SK-N-SH treated with all-trans-retinoic acid at 6 μM for 48 hours (cell line): Measurements from ENCODE around the gene TMEM132D.

Source experiments
- ATAC-seq: fragments of 200-7000 bp; cut with Tn5 transposase; 3 replicates; pipeline ENCODE4 v1.9.1; 2020; ENCODE audit warnings: mild to moderate bottlenecking, moderate library complexity
- ARNTL ChIP-seq: fragments of 450-650 bp; formaldehyde crosslinking; IDR thresholded peaks from 2 replicates; pipeline ENCODE4 v1.5.0; 2020; ENCODE audit warnings: low read depth, mild to moderate bottlenecking, moderate library complexity, borderline replicate concordance
- BACH2 ChIP-seq: fragments of 250-450 bp; sonication (Bioruptor Pico); IDR thresholded peaks from 2 replicates; pipeline ENCODE4 v1.9.0; 2021; ENCODE audit warnings: mild to moderate bottlenecking, borderline replicate concordance
- CSDC2 ChIP-seq: fragments of 250-450 bp; sonication (Bioruptor Pico); IDR thresholded peaks from 2 replicates; pipeline ENCODE4 v1.5.0; 2020; ENCODE audit warnings: mild to moderate bottlenecking, moderate library complexity
- ESRRG ChIP-seq: fragments of 250-450 bp; sonication (Bioruptor Pico); IDR thresholded peaks from 2 replicates; pipeline ENCODE4 v1.6.1; 2021; ENCODE audit warnings: mild to moderate bottlenecking
- GLIS3 ChIP-seq: fragments of 250-450 bp; sonication (Bioruptor Pico); IDR thresholded peaks from 2 replicates; pipeline ENCODE4 v1.5.0; 2020; ENCODE audit warnings: mild to moderate bottlenecking, moderate library complexity
- ISL1 ChIP-seq: fragments of 250-450 bp; sonication (Bioruptor Pico); IDR thresholded peaks from 2 replicates; pipeline ENCODE4 v2.1.2; 2022; ENCODE audit warnings: mild to moderate bottlenecking, moderate library complexity
- OSR1 ChIP-seq: fragments of 250-450 bp; sonication (Bioruptor Pico); IDR thresholded peaks from 2 replicates; pipeline ENCODE4 v1.8.0; 2022; ENCODE audit warnings: moderate library complexity, mild to moderate bottlenecking, inconsistent platforms
- PPARA ChIP-seq: fragments of 250-450 bp; sonication (Bioruptor Pico); IDR thresholded peaks from 2 replicates; pipeline ENCODE4 v1.5.0; 2020; ENCODE audit warnings: mild to moderate bottlenecking, borderline replicate concordance
- RARB ChIP-seq: fragments of 250-450 bp; sonication (Bioruptor Pico); IDR thresholded peaks from 2 replicates; pipeline ENCODE4 v1.8.0; 2021; ENCODE audit warnings: mild to moderate bottlenecking, moderate library complexity
- SNAI2 ChIP-seq: fragments of 250-450 bp; sonication (Bioruptor Pico); IDR thresholded peaks from 2 replicates; pipeline ENCODE4 v1.5.0; 2020; ENCODE audit warnings: mild to moderate bottlenecking, moderate library complexity
- TCF4 ChIP-seq: fragments of 250-450 bp; sonication (Bioruptor Pico); IDR thresholded peaks from 2 replicates; pipeline ENCODE4 v1.8.0; 2021; ENCODE audit warnings: mild to moderate bottlenecking, moderate library complexity, borderline replicate concordance
- TOX ChIP-seq: fragments of 250-450 bp; sonication (Bioruptor Pico); IDR thresholded peaks from 2 replicates; pipeline ENCODE4 v1.8.0; 2021; ENCODE audit warnings: mild to moderate bottlenecking, moderate library complexity, borderline replicate concordance
- ZC3H10 ChIP-seq: fragments of 250-450 bp; sonication (Bioruptor Pico); IDR thresholded peaks from 2 replicates; pipeline ENCODE4 v1.5.1; 2021; ENCODE audit warnings: mild to moderate bottlenecking, moderate library complexity
- ZFP3 ChIP-seq: fragments of 250-450 bp; sonication (Bioruptor Pico); IDR thresholded peaks from 2 replicates; pipeline ENCODE4 v1.5.0; 2020; ENCODE audit warnings: mild to moderate bottlenecking, moderate library complexity
- ZFP30 ChIP-seq: fragments of 450-650 bp; formaldehyde crosslinking; IDR thresholded peaks from 2 replicates; pipeline ENCODE4 v1.5.0; 2022; ENCODE audit warnings: mild to moderate bottlenecking, moderate library complexity
- ZNF565 ChIP-seq: fragments of 450-650 bp; formaldehyde crosslinking; conservative IDR thresholded peaks from 2 replicates; pipeline ENCODE4 v1.5.0; 2020; ENCODE audit warnings: low read depth, mild to moderate bottlenecking, moderate library complexity
- ZNF70 ChIP-seq: fragments of 450-650 bp; formaldehyde crosslinking; IDR thresholded peaks from 2 replicates; pipeline ENCODE4 v1.5.0; 2020; ENCODE audit warnings: mild to moderate bottlenecking, moderate library complexity
- ZNF8 ChIP-seq: fragments of 450-650 bp; formaldehyde crosslinking; IDR thresholded peaks from 2 replicates; pipeline ENCODE4 v1.5.0; 2020; ENCODE audit warnings: mild to moderate bottlenecking, moderate library complexity
- TF ChIP-seq, protein P1 (sequence below): fragments of 250-450 bp; sonication (Bioruptor Pico); IDR thresholded peaks from 2 replicates; pipeline ENCODE4 v1.5.1; 2020; ENCODE audit warnings: low read depth, mild to moderate bottlenecking, moderate library complexity
- TF ChIP-seq, protein P2 (sequence below): fragments of 250-450 bp; sonication (Bioruptor Pico); IDR thresholded peaks from 2 replicates; pipeline ENCODE4 v1.5.0; 2020; ENCODE audit warnings: mild to moderate bottlenecking, moderate library complexity
- TF ChIP-seq, protein P3 (sequence below): fragments of 250-450 bp; sonication (Bioruptor Pico); IDR thresholded peaks from 2 replicates; pipeline ENCODE4 v1.8.0; 2020; ENCODE audit warnings: mild to moderate bottlenecking, moderate library complexity, borderline replicate concordance
- TF ChIP-seq, protein P4 (sequence below): fragments of 250-450 bp; sonication (Bioruptor Pico); IDR thresholded peaks from 2 replicates; pipeline ENCODE4 v1.5.1; 2021; ENCODE audit warnings: mild to moderate bottlenecking, moderate library complexity

TMEM132D gene

DNA sequence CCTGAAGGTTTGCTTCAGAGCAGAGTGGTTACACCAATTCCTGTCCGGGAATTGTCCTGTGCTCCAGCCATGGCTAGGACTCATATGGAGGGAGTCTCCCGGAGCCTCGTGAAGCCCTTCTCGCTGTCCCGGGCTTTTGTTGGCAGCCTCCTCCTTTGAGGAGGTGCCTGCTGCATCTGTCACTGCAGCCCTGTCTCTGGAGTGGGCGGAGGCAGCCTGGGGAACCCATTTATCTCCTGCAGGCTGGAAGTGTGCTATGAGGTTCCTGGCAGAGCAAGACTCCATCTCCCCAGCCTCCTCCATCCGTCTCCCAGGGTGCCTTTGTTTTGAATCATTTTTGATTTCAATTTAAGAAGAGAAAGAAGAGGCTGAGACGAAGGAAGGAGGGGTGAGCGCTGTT is 695.3 kb downstream of the TMEM132D start:
- ATAC-seq, result no peak
- TF ChIP-seq ZFP3 (CRISPR knock-in tag) (no peak), TCF4 (CRISPR knock-in tag) (no peak), ARNTL (no peak), CSDC2 (CRISPR knock-in tag) (no peak), ZNF8 (CRISPR knock-in tag) (no peak), OSR1 (CRISPR knock-in tag) (no peak), PPARA (no peak), BACH2 (CRISPR knock-in tag) (no peak), ISL1 (CRISPR knock-in tag) (no peak), ZNF70 (CRISPR knock-in tag) (no peak)
- TF ChIP-seq, protein P1, sequence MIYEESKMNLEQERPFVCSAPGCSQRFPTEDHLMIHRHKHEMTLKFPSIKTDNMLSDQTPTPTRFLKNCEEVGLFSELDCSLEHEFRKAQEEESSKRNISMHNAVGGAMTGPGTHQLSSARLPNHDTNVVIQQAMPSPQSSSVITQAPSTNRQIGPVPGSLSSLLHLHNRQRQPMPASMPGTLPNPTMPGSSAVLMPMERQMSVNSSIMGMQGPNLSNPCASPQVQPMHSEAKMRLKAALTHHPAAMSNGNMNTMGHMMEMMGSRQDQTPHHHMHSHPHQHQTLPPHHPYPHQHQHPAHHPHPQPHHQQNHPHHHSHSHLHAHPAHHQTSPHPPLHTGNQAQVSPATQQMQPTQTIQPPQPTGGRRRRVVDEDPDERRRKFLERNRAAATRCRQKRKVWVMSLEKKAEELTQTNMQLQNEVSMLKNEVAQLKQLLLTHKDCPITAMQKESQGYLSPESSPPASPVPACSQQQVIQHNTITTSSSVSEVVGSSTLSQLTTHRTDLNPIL (CRISPR knock-in tag), result no peak
- TF ChIP-seq, protein P2, sequence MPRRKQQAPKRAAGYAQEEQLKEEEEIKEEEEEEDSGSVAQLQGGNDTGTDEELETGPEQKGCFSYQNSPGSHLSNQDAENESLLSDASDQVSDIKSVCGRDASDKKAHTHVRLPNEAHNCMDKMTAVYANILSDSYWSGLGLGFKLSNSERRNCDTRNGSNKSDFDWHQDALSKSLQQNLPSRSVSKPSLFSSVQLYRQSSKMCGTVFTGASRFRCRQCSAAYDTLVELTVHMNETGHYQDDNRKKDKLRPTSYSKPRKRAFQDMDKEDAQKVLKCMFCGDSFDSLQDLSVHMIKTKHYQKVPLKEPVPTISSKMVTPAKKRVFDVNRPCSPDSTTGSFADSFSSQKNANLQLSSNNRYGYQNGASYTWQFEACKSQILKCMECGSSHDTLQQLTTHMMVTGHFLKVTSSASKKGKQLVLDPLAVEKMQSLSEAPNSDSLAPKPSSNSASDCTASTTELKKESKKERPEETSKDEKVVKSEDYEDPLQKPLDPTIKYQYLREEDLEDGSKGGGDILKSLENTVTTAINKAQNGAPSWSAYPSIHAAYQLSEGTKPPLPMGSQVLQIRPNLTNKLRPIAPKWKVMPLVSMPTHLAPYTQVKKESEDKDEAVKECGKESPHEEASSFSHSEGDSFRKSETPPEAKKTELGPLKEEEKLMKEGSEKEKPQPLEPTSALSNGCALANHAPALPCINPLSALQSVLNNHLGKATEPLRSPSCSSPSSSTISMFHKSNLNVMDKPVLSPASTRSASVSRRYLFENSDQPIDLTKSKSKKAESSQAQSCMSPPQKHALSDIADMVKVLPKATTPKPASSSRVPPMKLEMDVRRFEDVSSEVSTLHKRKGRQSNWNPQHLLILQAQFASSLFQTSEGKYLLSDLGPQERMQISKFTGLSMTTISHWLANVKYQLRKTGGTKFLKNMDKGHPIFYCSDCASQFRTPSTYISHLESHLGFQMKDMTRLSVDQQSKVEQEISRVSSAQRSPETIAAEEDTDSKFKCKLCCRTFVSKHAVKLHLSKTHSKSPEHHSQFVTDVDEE (CRISPR knock-in tag), result no peak

DNA sequence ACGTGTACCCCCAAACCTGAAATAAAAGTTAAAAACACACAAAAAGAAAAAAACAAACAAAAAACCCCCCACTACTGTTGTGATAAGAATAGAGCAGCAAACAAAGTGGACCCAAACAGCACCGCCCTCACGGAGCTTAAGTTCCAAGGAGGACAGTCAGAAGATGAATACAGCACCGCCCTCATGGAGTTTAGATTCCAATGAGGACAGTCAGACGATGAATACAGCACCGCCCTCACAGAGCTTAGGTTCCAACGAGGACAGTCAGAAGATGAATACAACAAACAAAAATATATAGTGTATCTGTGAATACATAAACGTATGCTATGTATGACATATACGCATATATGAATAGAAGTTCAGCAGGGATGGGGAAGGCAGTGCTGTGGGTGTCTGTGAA is 696.7 kb downstream of the TMEM132D start:
- TF ChIP-seq, protein P3, sequence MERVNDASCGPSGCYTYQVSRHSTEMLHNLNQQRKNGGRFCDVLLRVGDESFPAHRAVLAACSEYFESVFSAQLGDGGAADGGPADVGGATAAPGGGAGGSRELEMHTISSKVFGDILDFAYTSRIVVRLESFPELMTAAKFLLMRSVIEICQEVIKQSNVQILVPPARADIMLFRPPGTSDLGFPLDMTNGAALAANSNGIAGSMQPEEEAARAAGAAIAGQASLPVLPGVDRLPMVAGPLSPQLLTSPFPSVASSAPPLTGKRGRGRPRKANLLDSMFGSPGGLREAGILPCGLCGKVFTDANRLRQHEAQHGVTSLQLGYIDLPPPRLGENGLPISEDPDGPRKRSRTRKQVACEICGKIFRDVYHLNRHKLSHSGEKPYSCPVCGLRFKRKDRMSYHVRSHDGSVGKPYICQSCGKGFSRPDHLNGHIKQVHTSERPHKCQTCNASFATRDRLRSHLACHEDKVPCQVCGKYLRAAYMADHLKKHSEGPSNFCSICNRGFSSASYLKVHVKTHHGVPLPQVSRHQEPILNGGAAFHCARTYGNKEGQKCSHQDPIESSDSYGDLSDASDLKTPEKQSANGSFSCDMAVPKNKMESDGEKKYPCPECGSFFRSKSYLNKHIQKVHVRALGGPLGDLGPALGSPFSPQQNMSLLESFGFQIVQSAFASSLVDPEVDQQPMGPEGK (CRISPR knock-in tag), result no peak
- TF ChIP-seq ZC3H10 (CRISPR knock-in tag), result no peak
- TF ChIP-seq CSDC2 (CRISPR knock-in tag), result no peak
- no peak for TF ChIP-seq TOX (CRISPR knock-in tag)
- no peak for TF ChIP-seq ZFP30
- TF ChIP-seq, protein P4, sequence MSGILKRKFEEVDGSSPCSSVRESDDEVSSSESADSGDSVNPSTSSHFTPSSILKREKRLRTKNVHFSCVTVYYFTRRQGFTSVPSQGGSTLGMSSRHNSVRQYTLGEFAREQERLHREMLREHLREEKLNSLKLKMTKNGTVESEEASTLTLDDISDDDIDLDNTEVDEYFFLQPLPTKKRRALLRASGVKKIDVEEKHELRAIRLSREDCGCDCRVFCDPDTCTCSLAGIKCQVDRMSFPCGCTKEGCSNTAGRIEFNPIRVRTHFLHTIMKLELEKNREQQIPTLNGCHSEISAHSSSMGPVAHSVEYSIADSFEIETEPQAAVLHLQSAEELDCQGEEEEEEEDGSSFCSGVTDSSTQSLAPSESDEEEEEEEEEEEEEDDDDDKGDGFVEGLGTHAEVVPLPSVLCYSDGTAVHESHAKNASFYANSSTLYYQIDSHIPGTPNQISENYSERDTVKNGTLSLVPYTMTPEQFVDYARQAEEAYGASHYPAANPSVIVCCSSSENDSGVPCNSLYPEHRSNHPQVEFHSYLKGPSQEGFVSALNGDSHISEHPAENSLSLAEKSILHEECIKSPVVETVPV (CRISPR knock-in tag), result no peak
- no peak for TF ChIP-seq PPARA
- no peak for TF ChIP-seq ZFP3 (CRISPR knock-in tag)
- TF ChIP-seq ESRRG, result no peak
- TF ChIP-seq, all 23 proteins: peak for 0
- no peak for ATAC-seq

DNA sequence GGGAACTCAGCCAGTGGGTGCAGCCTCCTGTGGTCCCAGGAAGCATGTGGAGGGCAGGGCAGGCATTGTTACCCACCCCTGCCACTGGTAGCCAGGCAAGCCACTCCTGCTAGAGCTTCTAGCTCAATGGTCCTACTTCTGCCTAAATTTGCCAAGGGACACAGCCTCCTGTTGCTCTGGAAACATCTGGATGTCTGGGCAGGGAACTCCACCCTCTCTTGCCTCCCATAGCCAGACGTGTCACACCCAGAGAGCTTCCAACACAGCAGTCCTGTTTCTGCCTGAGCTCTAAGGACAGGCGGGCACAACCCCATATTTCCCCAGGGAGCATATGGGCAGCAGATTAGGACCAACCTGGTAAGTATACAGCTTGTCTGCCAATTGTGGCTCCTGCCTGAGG is 700.4 kb downstream of the TMEM132D start:
- ATAC-seq, result no peak
- no peak for TF ChIP-seq ZNF70 (CRISPR knock-in tag)
- TF ChIP-seq GLIS3 (CRISPR knock-in tag), result no peak
- no peak for TF ChIP-seq ZFP30
- TF ChIP-seq, protein P4 (CRISPR knock-in tag), result no peak
- no peak for TF ChIP-seq PPARA
- TF ChIP-seq ZFP3 (CRISPR knock-in tag), result no peak
- TF ChIP-seq RARB (CRISPR knock-in tag), result no peak
- no peak for TF ChIP-seq SNAI2 (CRISPR knock-in tag)
- TF ChIP-seq, protein P1 (CRISPR knock-in tag), result no peak
- no peak for TF ChIP-seq ZNF565 (CRISPR knock-in tag)
- TF ChIP-seq, protein P3 (CRISPR knock-in tag), result no peak
- no peak for TF ChIP-seq CSDC2 (CRISPR knock-in tag)
- TF ChIP-seq OSR1 (CRISPR knock-in tag), result no peak
- no peak for TF ChIP-seq ARNTL
- no peak for TF ChIP-seq BACH2 (CRISPR knock-in tag)
- TF ChIP-seq, protein P2 (CRISPR knock-in tag), result no peak
- TF ChIP-seq TOX (CRISPR knock-in tag), result no peak
- TF ChIP-seq ISL1 (CRISPR knock-in tag), result no peak
